Muscle of leg (tissue), 16 donors: ENCODE data around the gene ADGRB3. TPM values are rescaled to one million over a fixed set of nuclear protein-coding genes. Genes with fewer than 3 reads are reported as not detected.
A peak's percentile ranks its signal among the peaks of the same experiment; 100 is the strongest.

ENCODE experiments used
- DNase-seq: peaks from one replicate; pipeline ENCODE4 v3.0.0; 2013
- H3K27ac ChIP-seq: one replicate; pipeline ENCODE4 v1.5.1; 2013; ENCODE audit warnings: mild to moderate bottlenecking, low read length, control low read depth
- H3K27me3 ChIP-seq: one replicate; pipeline ENCODE4 v1.6.1; 2013; ENCODE audit warnings: low read length; ENCODE audit not compliant: control insufficient read depth, insufficient read depth
- H3K36me3 ChIP-seq: one replicate; pipeline ENCODE4 v1.6.1; 2013; ENCODE audit warnings: low read length; ENCODE audit not compliant: control insufficient read depth, insufficient read depth
- H3K4me1 ChIP-seq: one replicate; pipeline ENCODE4 v1.6.1; 2013; ENCODE audit warnings: low read length; ENCODE audit not compliant: control insufficient read depth, insufficient read depth
- H3K4me3 ChIP-seq: one replicate; pipeline ENCODE4 v1.5.1; 2013; ENCODE audit warnings: low read length, control low read depth
- H3K9me3 ChIP-seq: replicated peaks from 2 replicates; pipeline ENCODE4 v1.6.1; 2013; ENCODE audit warnings: low read depth, low read length; ENCODE audit not compliant: control insufficient read depth
- WGBS: methylation state at CpG from one replicate; pipeline ENCODE4 v1.1.5; 2013; ENCODE audit warnings: missing lambda C conversion rate; ENCODE audit not compliant: insufficient coverage; 5-methylcytosine and 5-hydroxymethylcytosine counted together
- long read RNA-seq, 11 donors: transcript quantifications; one replicate each; lab custom pipeline, GENCODE V29; 2026
- polyA plus RNA-seq, 8 donors: library from polyadenylated mRNA; unstranded; fragments of 120-200 nt; gene quantifications; one replicate each; pipeline versions ENCODE4 v1.2.1 to v1.2.3, GENCODE V29; 2013; ENCODE audit warnings: inconsistent platforms in 1 of 8, low replicate concordance in 1 of 8; ENCODE audit not compliant: insufficient read length in 8 of 8, insufficient read depth in 1 of 8
- total RNA-seq: library from RNA; stranded (reverse); fragments of 120-200 nt; gene quantifications from one replicate; pipeline ENCODE4 v1.2.4, GENCODE V29; 2013

Gene ADGRB3
- total RNA-seq (1.5 TPM), polyA plus RNA-seq (1 to 10 TPM in 6 of 8 donors, under 1 TPM in 2; 0.78 to 2.6 (median 1.3) TPM)
- long read RNA-seq, donor 1: 0 reads
- long read RNA-seq, donor 2: 0 reads
- long read RNA-seq, donor 3: 0 reads
- long read RNA-seq, donor 4: 0 reads
- long read RNA-seq, donor 5: 0 reads
- long read RNA-seq, donor 6: 0 reads
- long read RNA-seq, donor 7: 0 reads
- long read RNA-seq, donor 8: 0 reads
- long read RNA-seq, donor 9: 0 reads
- long read RNA-seq, donor 10: 0 reads
- long read RNA-seq, donor 11: 0 reads

- H3K4me3 ChIP-seq: peak within 1 kb of the TSS; percentile 72
- no peaks in the 10 kb centered on the region for H3K36me3 ChIP-seq
- H3K9me3 ChIP-seq: no peaks in the 10 kb centered on the region
- peak; percentile 94 for DNase-seq
- 1% methylated on average over 69 of the region's 79 CpGs for WGBS
- peaks cover 20% of the 10 kb centered on the region for H3K27me3 ChIP-seq
- H3K27ac ChIP-seq: peak within 1 kb of the TSS; percentile 80
- H3K4me1 ChIP-seq: no peaks in the 10 kb centered on the region
Measured at GRCh38 chr6:68634726-68635411, at the start of gene ADGRB3. Gene ADGRB3 (plus strand): TSS chr6:68635282. CDS start chr6:68638676, 3,394 bp downstream.

DNA sequence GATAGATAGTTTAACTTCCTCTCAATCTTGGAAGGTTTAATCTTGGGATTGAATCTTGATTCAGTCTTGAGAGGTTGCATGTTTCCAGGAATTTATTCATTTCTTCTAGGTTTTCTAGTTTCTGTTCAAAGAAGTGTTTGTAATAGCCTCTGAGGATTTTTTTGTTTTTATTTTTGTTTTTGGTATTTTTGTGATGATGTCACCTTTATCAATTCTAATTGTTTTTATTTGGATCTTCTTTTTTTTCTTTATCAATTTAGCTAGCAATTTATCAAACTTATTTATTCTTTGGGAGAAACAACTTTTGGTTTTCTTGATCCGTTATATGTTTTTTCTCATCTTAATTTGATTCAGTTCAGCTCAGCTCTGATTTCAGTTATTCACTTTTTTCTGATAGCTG, 41.5 kb upstream of the ADGRB3 start:
- Histone ChIP-seq H3K27ac (no peak overlapping the region), H3K9me3 (no peaks in the 10 kb centered on the region), H3K36me3 (no peaks in the 10 kb centered on the region), H3K4me3 (no peak overlapping the region), H3K4me1 (no peaks in the 10 kb centered on the region), H3K27me3 (no peaks in the 10 kb centered on the region)
- DNase-seq: no peak
- no CpG with 5 or more reads among the region's 1 CpG for WGBS

GRCh38 chr6:68597642-68598041, 37.4 kb upstream of the ADGRB3 start:
- no peaks in the 10 kb centered on the region for H3K9me3 ChIP-seq
- H3K27me3 ChIP-seq: no peaks in the 10 kb centered on the region
- no peaks in the 10 kb centered on the region for H3K4me1 ChIP-seq
- H3K27ac ChIP-seq: no peak overlapping the region
- H3K4me3 ChIP-seq: no peak overlapping the region
- DNase-seq: no peak
- no CpG with 5 or more reads among the region's 3 CpGs for WGBS
- H3K36me3 ChIP-seq: no peaks in the 10 kb centered on the region

GRCh38 chr6:68615938-68616337, 19.1 kb upstream of the ADGRB3 start:
- Histone ChIP-seq H3K4me1 (no peaks in the 10 kb centered on the region), H3K27me3 (no peaks in the 10 kb centered on the region), H3K36me3 (no peaks in the 10 kb centered on the region), H3K27ac (no peak overlapping the region), H3K9me3 (no peaks in the 10 kb centered on the region), H3K4me3 (no peak overlapping the region)
- DNase-seq: no peak

GRCh38 chr6:68625998-68626397, 9.1 kb upstream of the ADGRB3 start:
- no peak for DNase-seq
- Histone ChIP-seq H3K27me3 (no peaks in the 10 kb centered on the region), H3K27ac (no peak overlapping the region), H3K4me3 (no peak overlapping the region), H3K9me3 (no peaks in the 10 kb centered on the region), H3K4me1 (no peaks in the 10 kb centered on the region), H3K36me3 (no peaks in the 10 kb centered on the region)
- WGBS: 98% methylated on average over 5 of the region's 6 CpGs

GRCh38 chr6:68628161-68628560, 6.9 kb upstream of the ADGRB3 start:
- WGBS: no CpG with 5 or more reads among the region's 2 CpGs
- DNase-seq: no peak
- no peaks in the 10 kb centered on the region for H3K36me3 ChIP-seq
- no peak overlapping the region for H3K4me3 ChIP-seq
- H3K27ac ChIP-seq: no peak overlapping the region
- H3K4me1 ChIP-seq: no peaks in the 10 kb centered on the region
- H3K9me3 ChIP-seq: no peaks in the 10 kb centered on the region
- no peaks in the 10 kb centered on the region for H3K27me3 ChIP-seq

- Histone ChIP-seq H3K9me3 (no peaks in the 10 kb centered on the region), H3K27ac (no peak overlapping the region), H3K4me3 (no peak overlapping the region), H3K4me1 (no peaks in the 10 kb centered on the region), H3K27me3 (peaks cover 20% of the 10 kb centered on the region), H3K36me3 (no peaks in the 10 kb centered on the region)
- DNase-seq: no peak
- WGBS: no CpG with 5 or more reads among the region's 3 CpGs
Measured at GRCh38 chr6:68632734-68633133, 2.3 kb upstream of the ADGRB3 start.

GRCh38 chr6:68633281-68633971, 1.7 kb upstream of the ADGRB3 start:
- no peaks in the 10 kb centered on the region for H3K9me3 ChIP-seq
- no peak overlapping the region for H3K27ac ChIP-seq
- no peaks in the 10 kb centered on the region for H3K4me1 ChIP-seq
- no peak for DNase-seq
- no CpG with 5 or more reads among the region's 9 CpGs for WGBS
- peaks cover 20% of the 10 kb centered on the region for H3K27me3 ChIP-seq
- H3K4me3 ChIP-seq: no peak overlapping the region
- H3K36me3 ChIP-seq: no peaks in the 10 kb centered on the region

- no peaks in the 10 kb centered on the region for H3K9me3 ChIP-seq
- H3K36me3 ChIP-seq: no peaks in the 10 kb centered on the region
- H3K27ac ChIP-seq: peak overlapping the region; percentile 74
- no peaks in the 10 kb centered on the region for H3K4me1 ChIP-seq
- peak overlapping the region; percentile 64 for H3K4me3 ChIP-seq
- 1% methylated on average over 14 of the region's 23 CpGs for WGBS
- H3K27me3 ChIP-seq: peaks cover 20% of the 10 kb centered on the region
- no peak for DNase-seq
Measured at GRCh38 chr6:68633972-68634725, 933 bp upstream of the ADGRB3 start.

DNA sequence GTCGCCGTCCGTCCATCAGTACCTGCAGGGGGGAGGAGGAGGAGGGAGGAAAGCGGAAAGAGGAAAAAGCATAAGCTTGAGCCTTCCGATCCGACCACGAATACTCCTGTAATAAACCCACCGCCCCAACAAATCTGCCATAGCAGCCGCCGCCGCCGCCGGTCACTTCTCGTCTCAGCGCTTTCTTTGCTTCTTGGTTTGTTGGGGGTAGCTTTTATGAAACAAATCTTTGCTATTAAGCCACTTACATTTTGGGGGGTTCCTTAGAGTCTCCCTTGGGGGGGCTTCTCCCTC, 277 bp downstream of the ADGRB3 start:
- Histone ChIP-seq H3K4me3 (peak overlapping the region; percentile 72), H3K36me3 (no peaks in the 10 kb centered on the region), H3K4me1 (no peaks in the 10 kb centered on the region), H3K9me3 (no peaks in the 10 kb centered on the region), H3K27me3 (peaks cover 20% of the 10 kb centered on the region), H3K27ac (peak overlapping the region; percentile 80)
- no peak for DNase-seq
- WGBS: no CpG with 5 or more reads among the region's 15 CpGs
